A673 (cell line): ENCODE measurements around the gene PECR. TPM values are rescaled to one million over a fixed set of nuclear protein-coding genes. Genes with fewer than 3 reads are reported as not detected.
A peak's percentile ranks its signal among the peaks of the same experiment; 100 is the strongest.

Experiments
- BruUV-seq: library from RNA; stranded (reverse); fragments of 400-500 nt; replicated peaks from 2 replicates; lab custom pipeline; 2021; lab: Mats Ljungman, UMichigan
- CTCF ChIA-PET: fragments of 300-600 bp; sonication (Branson Sonifier 250); formaldehyde crosslinking; loops from one replicate; lab custom pipeline; 2022; ENCODE audit warnings: antibody characterized with exemption; lab: Charles Lee
- POLR2A ChIA-PET: fragments of 300-600 bp; sonication (Branson Sonifier 250); formaldehyde crosslinking; loops from one replicate; lab custom pipeline; 2022; ENCODE audit warnings: antibody characterized with exemption; ENCODE audit not compliant: low non-redundant PET; lab: Charles Lee
- DNase-seq: peaks from one replicate; pipeline ENCODE4 v3.0.0-alpha.2; 2015; ENCODE audit warnings: low spot score
- H3K27ac ChIP-seq: fragments of 200-600 bp; sonication (generic); 2 replicates; pipeline ENCODE4 v1.5.1; 2016; ENCODE audit warnings: mixed run types, low read depth, mild to moderate bottlenecking, mixed read lengths, antibody characterized with exemption, low read length; ENCODE audit not compliant: poor library complexity, severe bottlenecking
- H3K27me3 ChIP-seq: fragments of 200-600 bp; sonication (generic); replicated peaks from 2 replicates; pipeline ENCODE4 v1.6.1; 2017; ENCODE audit warnings: mixed run types, low read depth, mild to moderate bottlenecking, mixed read lengths, antibody characterized with exemption, low read length; ENCODE audit not compliant: insufficient read depth, poor library complexity
- H3K36me3 ChIP-seq: fragments of 200-600 bp; sonication (generic); 2 replicates; pipeline ENCODE4 v1.6.1; 2016; ENCODE audit warnings: mixed run types, mild to moderate bottlenecking, mixed read lengths, antibody characterized with exemption, low read length; ENCODE audit not compliant: insufficient read depth, poor library complexity, severe bottlenecking
- H3K4me1 ChIP-seq: fragments of 200-600 bp; sonication (generic); 2 replicates; pipeline ENCODE4 v1.6.1; 2017; ENCODE audit warnings: mixed run types, mild to moderate bottlenecking, mixed read lengths, antibody characterized with exemption, low read length; ENCODE audit not compliant: insufficient read depth, poor library complexity, severe bottlenecking
- H3K4me3 ChIP-seq: fragments of 200-600 bp; sonication (generic); 2 replicates; pipeline ENCODE4 v1.5.1; 2016; ENCODE audit warnings: low read depth, mixed run types, mild to moderate bottlenecking, mixed read lengths, low read length; ENCODE audit not compliant: poor library complexity, severe bottlenecking
- H3K9me3 ChIP-seq: fragments of 200-600 bp; sonication (generic); 2 replicates; pipeline ENCODE4 v1.6.1; 2016; ENCODE audit warnings: mixed run types, low read depth, mild to moderate bottlenecking, mixed read lengths, antibody characterized with exemption, low read length; ENCODE audit not compliant: poor library complexity, severe bottlenecking
- EZH2 ChIP-seq: fragments of 200-600 bp; sonication (generic); IDR thresholded peaks from 2 replicates; pipeline ENCODE4 v1.6.1; 2017; ENCODE audit warnings: borderline replicate concordance, low read depth, mild to moderate bottlenecking, mixed read lengths, antibody characterized with exemption, low read length; ENCODE audit not compliant: poor library complexity, severe bottlenecking
- intact Hi-C: fragments of 100-400 bp; cut with micrococcal nuclease; formaldehyde crosslinking; loops from one replicate; pipeline ENCODE4 v1.10.0; 2022; ENCODE audit not compliant: unreplicated experiment
- total RNA-seq: library from RNA; stranded (reverse); gene quantifications from 2 replicates; pipeline ENCODE4 v1.2.3, GENCODE V29; 2021
- TF ChIP-seq, protein P1 (sequence below): fragments of 300-800, 200-600 bp; sonication (generic); conservative IDR thresholded peaks from 2 replicates; pipeline ENCODE4 v1.5.1; 2017; ENCODE audit warnings: low read depth, mild to moderate bottlenecking, antibody characterized with exemption, low read length, moderate library complexity, mixed read lengths

The PECR gene
- total RNA-seq, 1 experiment from 2014 or later, result 19.7 TPM

DNA sequence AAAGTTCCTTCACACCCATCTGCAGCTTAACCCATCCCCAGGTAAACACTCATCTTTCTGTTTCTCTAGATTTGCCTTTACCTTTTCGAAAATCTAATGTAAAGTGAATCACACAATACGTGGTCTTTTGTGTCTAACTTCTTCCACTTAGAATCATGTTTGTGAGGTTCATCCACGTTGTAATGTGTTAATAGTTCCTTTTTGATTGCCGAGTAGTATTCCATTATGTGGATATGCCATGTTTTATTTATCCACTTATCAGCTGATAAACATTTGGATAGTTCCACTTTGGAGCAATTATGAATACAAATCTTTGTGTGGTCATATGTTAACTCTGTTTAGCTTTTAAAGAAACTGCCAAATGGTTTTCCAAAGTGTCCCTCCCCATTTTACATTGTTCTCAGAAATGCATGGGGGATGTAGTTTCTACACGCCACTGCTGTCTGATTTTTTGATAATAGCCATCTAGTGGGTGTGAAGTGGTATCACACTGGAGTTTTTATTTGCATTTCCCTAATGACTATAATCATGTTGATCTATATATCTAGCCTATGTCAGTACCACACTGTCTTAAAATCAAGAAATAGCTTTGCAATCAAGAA, 22.3 kb downstream of the PECR start:
- BruUV-seq, result no TSS peak
- CTCF ChIA-PET, result no interaction called here

DNA sequence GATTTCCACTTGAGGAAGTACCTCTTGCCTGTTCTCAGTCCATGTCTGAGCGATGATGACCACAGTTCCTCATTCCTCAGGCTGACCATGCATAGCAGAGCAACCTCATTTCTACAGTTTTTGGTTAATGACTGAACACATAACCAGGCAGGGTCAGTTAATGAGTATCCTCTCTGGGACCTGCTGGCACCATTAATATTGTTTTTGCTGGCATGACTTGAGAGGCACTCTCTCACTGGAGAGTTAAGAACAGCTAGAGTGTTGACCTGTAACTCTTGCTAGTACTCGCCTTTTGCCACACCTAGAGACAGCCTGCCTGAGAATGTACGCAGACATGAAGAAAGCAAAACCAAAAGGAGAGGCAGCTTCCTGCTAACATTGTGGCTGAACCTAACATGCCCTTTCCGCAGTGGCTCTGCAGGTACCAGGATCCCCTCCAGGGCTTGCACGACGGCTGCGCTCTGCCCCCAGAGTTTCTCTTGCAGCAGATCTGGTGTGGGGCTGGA, 23.9 kb downstream of the PECR start:
- Histone ChIP-seq H3K4me3 (no peak overlapping the region), H3K9me3 (no peaks in the 10 kb centered on the region), H3K27ac (no peak overlapping the region), H3K4me1 (no peaks in the 10 kb centered on the region), H3K36me3 (peaks cover 9% of the 10 kb centered on the region), H3K27me3 (no peaks in the 10 kb centered on the region)
- POLR2A ChIA-PET, result no interaction called here
- no peak for DNase-seq
- intact Hi-C loops, result no loop called here
- no TSS peak for BruUV-seq
- CTCF ChIA-PET, result no interaction called here
- TF ChIP-seq EZH2, result no peak
- TF ChIP-seq, protein P1, sequence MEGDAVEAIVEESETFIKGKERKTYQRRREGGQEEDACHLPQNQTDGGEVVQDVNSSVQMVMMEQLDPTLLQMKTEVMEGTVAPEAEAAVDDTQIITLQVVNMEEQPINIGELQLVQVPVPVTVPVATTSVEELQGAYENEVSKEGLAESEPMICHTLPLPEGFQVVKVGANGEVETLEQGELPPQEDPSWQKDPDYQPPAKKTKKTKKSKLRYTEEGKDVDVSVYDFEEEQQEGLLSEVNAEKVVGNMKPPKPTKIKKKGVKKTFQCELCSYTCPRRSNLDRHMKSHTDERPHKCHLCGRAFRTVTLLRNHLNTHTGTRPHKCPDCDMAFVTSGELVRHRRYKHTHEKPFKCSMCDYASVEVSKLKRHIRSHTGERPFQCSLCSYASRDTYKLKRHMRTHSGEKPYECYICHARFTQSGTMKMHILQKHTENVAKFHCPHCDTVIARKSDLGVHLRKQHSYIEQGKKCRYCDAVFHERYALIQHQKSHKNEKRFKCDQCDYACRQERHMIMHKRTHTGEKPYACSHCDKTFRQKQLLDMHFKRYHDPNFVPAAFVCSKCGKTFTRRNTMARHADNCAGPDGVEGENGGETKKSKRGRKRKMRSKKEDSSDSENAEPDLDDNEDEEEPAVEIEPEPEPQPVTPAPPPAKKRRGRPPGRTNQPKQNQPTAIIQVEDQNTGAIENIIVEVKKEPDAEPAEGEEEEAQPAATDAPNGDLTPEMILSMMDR, result no peak

More for the DNA sequence above, 22.3 kb downstream of the PECR start:
- Histone ChIP-seq H3K36me3 (peaks cover 10% of the 10 kb centered on the region), H3K4me1 (no peaks in the 10 kb centered on the region), H3K27me3 (no peaks in the 10 kb centered on the region), H3K27ac (no peak overlapping the region), H3K9me3 (no peaks in the 10 kb centered on the region), H3K4me3 (no peak overlapping the region)
- POLR2A ChIA-PET, result no interaction called here
- peak; percentile 32 for DNase-seq
- intact Hi-C loops, result no loop called here
- no peak for TF ChIP-seq EZH2
- TF ChIP-seq, protein P1, result peak; percentile 39; the same call in 1 of the 2 replicates

DNA sequence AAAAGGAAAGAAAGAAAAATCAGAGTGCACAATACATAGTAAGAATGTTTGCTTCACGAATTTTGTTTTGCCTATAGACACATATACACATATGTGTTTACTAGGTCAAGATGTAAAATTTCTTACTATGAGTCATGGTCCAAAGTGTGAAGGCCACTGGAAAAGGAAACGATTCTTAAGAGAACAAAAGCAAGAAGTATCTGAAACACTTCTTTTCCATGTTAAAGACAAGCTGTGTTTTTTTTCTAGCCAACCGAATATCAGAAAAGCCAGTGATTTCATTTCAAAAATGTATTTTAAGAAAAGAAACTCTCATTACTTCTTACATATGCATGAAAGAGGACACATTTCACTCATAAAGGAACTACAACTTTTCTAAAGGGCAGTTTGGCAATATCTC, 24.9 kb downstream of the PECR start:
- intact Hi-C loops, result no loop called here
- Histone ChIP-seq H3K36me3 (peaks cover 4% of the 10 kb centered on the region), H3K27me3 (no peaks in the 10 kb centered on the region), H3K9me3 (no peaks in the 10 kb centered on the region), H3K4me3 (no peak overlapping the region), H3K27ac (no peak overlapping the region), H3K4me1 (no peaks in the 10 kb centered on the region)
- TF ChIP-seq EZH2, result no peak
- TF ChIP-seq, protein P1, result no peak
- ChIA-PET CTCF (no interaction called here), POLR2A (no interaction called here)
- DNase-seq, result no peak
- no TSS peak for BruUV-seq
